H1 (cell line): ENCODE results near the gene PDK2. TPM values are rescaled to one million over a fixed set of nuclear protein-coding genes. Genes with fewer than 3 reads are reported as not detected.

ENCODE experiments used
- CTCF ChIA-PET: fragments of 300-600 bp; sonication (Branson Sonifier 250); formaldehyde crosslinking; loops from one replicate; lab custom pipeline; 2021; ENCODE audit not compliant: partially characterized antibody; lab: Charles Lee
- POLR2A ChIA-PET: fragments of 300-600 bp; sonication (Branson Sonifier 250); formaldehyde crosslinking; loops from one replicate; lab custom pipeline; 2021; ENCODE audit warnings: inconsistent platforms; ENCODE audit not compliant: partially characterized antibody; lab: Charles Lee
- DNase-seq, 2 experiments: peaks; one replicate each; pipeline versions ENCODE4 v3.0.0 to v3.0.0-alpha.2; 2010 to 2022; ENCODE audit warnings: low spot score in 2 of 2, low read depth in 1 of 2, mixed read lengths in 1 of 2
- FAIRE-seq: peaks from 2 replicates; lab custom pipeline; 2011; peaks lifted over from hg19 to GRCh38; lab: Jason Lieb, UNC
- H2AFZ ChIP-seq: 2 replicates; pipeline ENCODE4 v1.8.1; 2012; ENCODE audit warnings: low read length, inconsistent platforms
- H2AK5ac ChIP-seq: 2 replicates; pipeline ENCODE4 v1.6.1; 2013; ENCODE audit warnings: low read depth, low read length
- H2BK120ac ChIP-seq: replicated peaks from 2 replicates; pipeline ENCODE3; 2013; ENCODE audit warnings: low read depth, low read length, inconsistent platforms
- H2BK12ac ChIP-seq: 2 replicates; pipeline ENCODE4 v1.6.1; 2013; ENCODE audit warnings: low read depth, low read length
- H2BK15ac ChIP-seq: 2 replicates; pipeline ENCODE4 v1.6.1; 2013; ENCODE audit warnings: low read length
- H2BK20ac ChIP-seq: 2 replicates; pipeline ENCODE4 v1.6.1; 2013; ENCODE audit warnings: low read length
- H2BK5ac ChIP-seq: 2 replicates; pipeline ENCODE4 v1.6.1; 2013; ENCODE audit warnings: low read depth, low read length
- H3K14ac ChIP-seq: 2 replicates; pipeline ENCODE4 v1.6.1; 2013; ENCODE audit warnings: inconsistent platforms; ENCODE audit not compliant: insufficient read length
- H3K18ac ChIP-seq: 2 replicates; pipeline ENCODE4 v1.6.1; 2013; ENCODE audit warnings: low read length; ENCODE audit errors: extremely low read depth
- H3K23ac ChIP-seq: 2 replicates; pipeline ENCODE4 v1.6.1; 2013; ENCODE audit warnings: inconsistent platforms; ENCODE audit not compliant: insufficient read length
- H3K23me2 ChIP-seq: 2 replicates; pipeline ENCODE4 v1.6.1; 2013; ENCODE audit warnings: low read depth, low read length
- H3K27ac ChIP-seq: 2 replicates; pipeline ENCODE4 v1.6.1; 2011; ENCODE audit warnings: low read depth, low read length, inconsistent platforms
- H3K27me3 ChIP-seq, 4 experiments: replicated peaks in 1 of 4; 1 replicate in 1 of 4; 2 replicates in 3 of 4; pipeline versions ENCODE4 v1.6.1 to v1.8.1; 2011 to 2013; ENCODE audit warnings: low read length in 3 of 4, mild to moderate bottlenecking in 3 of 4, inconsistent platforms in 2 of 4, mixed read lengths in 2 of 4, moderate library complexity in 1 of 4; ENCODE audit not compliant: control insufficient read depth in 3 of 4, insufficient read depth in 3 of 4; ENCODE audit errors: extremely low read depth in 1 of 4
- H3K36me3 ChIP-seq, 4 experiments: 2 replicates each; pipeline versions ENCODE4 v1.6.1 to v1.8.1; 2011 to 2013; ENCODE audit warnings: mild to moderate bottlenecking in 4 of 4, low read length in 3 of 4, moderate library complexity in 2 of 4, control low read depth in 1 of 4, inconsistent platforms in 1 of 4; ENCODE audit not compliant: insufficient read depth in 4 of 4, control insufficient read depth in 2 of 4
- H3K4ac ChIP-seq: replicated peaks from 2 replicates; pipeline ENCODE3; 2013; ENCODE audit warnings: low read length, low read depth, mixed read lengths, inconsistent platforms; ENCODE audit not compliant: insufficient read length
- H3K4me1 ChIP-seq, 4 experiments: replicated peaks in 1 of 4; 1 replicate in 1 of 4; 2 replicates in 3 of 4; pipeline versions ENCODE4 v1.6.1 to v1.8.1; 2011 to 2013; ENCODE audit warnings: low read length in 3 of 4, inconsistent platforms in 2 of 4, mixed read lengths in 1 of 4; ENCODE audit not compliant: insufficient read depth in 4 of 4, control insufficient read depth in 3 of 4
- H3K4me2 ChIP-seq, 2 experiments: 2 replicates each; pipeline versions ENCODE4 v1.6.1 to v1.8.1; 2011 to 2013; ENCODE audit warnings: low read depth in 2 of 2, low read length in 2 of 2, control low read depth in 1 of 2, inconsistent platforms in 1 of 2, mild to moderate bottlenecking in 1 of 2; ENCODE audit not compliant: insufficient read depth in 1 of 2
- H3K4me3 ChIP-seq, 4 experiments: fragments of 200-600, 300-600 bp in 1 of 4; sonication (generic), shearing (Covaris generic), sonication (Bioruptor Twin) in 1 of 4; 2 replicates each; pipeline versions ENCODE4 v1.5.1 to v1.8.1; 2011 to 2016; ENCODE audit warnings: low read length in 4 of 4, low read depth in 3 of 4, control low read depth in 2 of 4, inconsistent platforms in 2 of 4, mild to moderate bottlenecking in 2 of 4, mixed read lengths in 1 of 4, moderate library complexity in 1 of 4; ENCODE audit not compliant: insufficient read depth in 2 of 4; ENCODE audit errors: extremely low read depth in 1 of 4
- H3K56ac ChIP-seq: replicated peaks from 2 replicates; pipeline ENCODE3; 2013; ENCODE audit warnings: low read depth, mild to moderate bottlenecking, mixed read lengths, low read length, inconsistent platforms; ENCODE audit not compliant: insufficient read length
- H3K79me1 ChIP-seq: 2 replicates; pipeline ENCODE4 v1.6.1; 2013; ENCODE audit warnings: low read depth, low read length, control low read depth
- H3K79me2 ChIP-seq, 2 experiments: 2 replicates each; pipeline versions ENCODE4 v1.6.1 to v1.8.1; 2012 to 2013; ENCODE audit warnings: low read length in 2 of 2, mild to moderate bottlenecking in 2 of 2, inconsistent platforms in 1 of 2; ENCODE audit not compliant: insufficient read depth in 2 of 2, control insufficient read depth in 1 of 2
- H3K9ac ChIP-seq, 4 experiments: replicated peaks in 1 of 4; 1 replicate in 1 of 4; 2 replicates in 3 of 4; pipeline versions ENCODE4 v1.6.1 to v1.8.1; 2011 to 2013; ENCODE audit warnings: low read depth in 3 of 4, low read length in 3 of 4, control low read depth in 2 of 4, mild to moderate bottlenecking in 2 of 4, moderate library complexity in 2 of 4, inconsistent platforms in 1 of 4; ENCODE audit errors: extremely low read depth in 1 of 4
- H3K9me3 ChIP-seq, 2 experiments: 2 replicates each; pipeline versions ENCODE4 v1.6.1 to v1.8.1; 2012 to 2013; ENCODE audit warnings: mild to moderate bottlenecking in 2 of 2, moderate library complexity in 2 of 2, control low read depth in 1 of 2, inconsistent platforms in 1 of 2, low read depth in 1 of 2, low read length in 1 of 2, mixed read lengths in 1 of 2; ENCODE audit not compliant: insufficient read depth in 2 of 2
- H4K20me1 ChIP-seq, 2 experiments: replicated peaks in 1 of 2; 2 replicates each; pipeline versions ENCODE3 to v1.8.1; 2011 to 2013; ENCODE audit warnings: inconsistent platforms in 2 of 2, low read length in 2 of 2, mild to moderate bottlenecking in 1 of 2; ENCODE audit not compliant: insufficient read depth in 2 of 2, control insufficient read depth in 1 of 2
- H4K5ac ChIP-seq: 2 replicates; pipeline ENCODE4 v1.6.1; 2013; ENCODE audit warnings: low read length, low read depth, mixed read lengths, inconsistent platforms; ENCODE audit not compliant: insufficient read length
- H4K8ac ChIP-seq: 2 replicates; pipeline ENCODE4 v1.8.0; 2013; ENCODE audit warnings: mild to moderate bottlenecking, moderate library complexity, low read length, inconsistent platforms; ENCODE audit not compliant: insufficient read depth; ENCODE audit errors: extremely low read depth
- H4K91ac ChIP-seq: replicated peaks from 2 replicates; pipeline ENCODE3; 2013; ENCODE audit warnings: low read length, mixed read lengths, inconsistent platforms; ENCODE audit not compliant: insufficient read length
- CEBPB ChIP-seq: IDR thresholded peaks from 2 replicates; pipeline ENCODE4 v1.6.1; 2012; ENCODE audit warnings: low read depth, low read length
- CTCF ChIP-seq, 3 experiments: IDR thresholded peaks; 1 replicate in 2 of 3; 2 replicates in 1 of 3; pipeline versions ENCODE4 v1.5.1 to v1.6.1; 2011; ENCODE audit warnings: low read length in 3 of 3, mild to moderate bottlenecking in 3 of 3, inconsistent platforms in 2 of 3, low read depth in 1 of 3, moderate library complexity in 1 of 3; ENCODE audit not compliant: insufficient read depth in 1 of 3; ENCODE audit errors: control extremely low read depth in 1 of 3
- FOSL1 ChIP-seq: IDR thresholded peaks from 2 replicates; pipeline ENCODE4 v1.6.1; 2011; ENCODE audit warnings: mild to moderate bottlenecking, low read depth, low read length, moderate library complexity; ENCODE audit not compliant: insufficient read depth
- SIRT6 ChIP-seq: IDR thresholded peaks from one replicate; pipeline ENCODE4 v1.7.1; 2012; ENCODE audit warnings: low read length, inconsistent platforms
- WGBS, 2 experiments: shearing (Covaris generic) in 1 of 2; methylation state at CpG; one replicate each; pipeline versions ENCODE4 v1.1.6 to v1.1.7; 2013 to 2015; ENCODE audit warnings: low lambda C conversion rate in 2 of 2, mixed read lengths in 2 of 2, inconsistent platforms in 1 of 2, low coverage in 1 of 2, missing lambda C conversion rate in 1 of 2; ENCODE audit not compliant: insufficient replicate concordance in 2 of 2, insufficient coverage in 1 of 2, insufficient read length in 1 of 2; ENCODE audit errors: extremely low coverage in 1 of 2, missing lambda C conversion rate in 1 of 2; 5-methylcytosine and 5-hydroxymethylcytosine counted together
- polyA plus RNA-seq, 7 experiments: library from polyadenylated mRNA; depleted of rRNA in 3 of 7; stranded (reverse) in 5 of 7; unstranded in 2 of 7; fragments of >200 nt in 5 of 7; fragments of 200-250 nt in 2 of 7; gene quantifications; 1 replicate in 5 of 7; 2 replicates in 1 of 7; 4 replicates in 1 of 7; pipeline versions ENCODE4 v1.2.1 to v1.2.3, GENCODE V29; 2011 to 2013; ENCODE audit warnings: missing spikeins in 2 of 7, mixed read lengths in 2 of 7
- total RNA-seq: library from RNA; stranded (reverse); fragmentation: NEBNext Ultra II Directional; extraction: Animal tissue kit (Norgen Biotek cat#: 25700); gene quantifications from 2 replicates; pipeline ENCODE4 v1.2.1, GENCODE V29; 2021

Gene PDK2
- total and polyA plus RNA-seq, 2 of the 8 experiments (the other 6 are each of a cell fraction or from before 2014, with no cell fraction given), result 18.3 to 121 TPM

- Histone ChIP-seq H2BK120ac (no peak overlapping the region), H3K4ac (no peak overlapping the region), H3K14ac (no peak overlapping the region), H3K79me1 (peaks cover 2% of the 10 kb centered on the region; the same call in 1 of the 2 replicates), H4K8ac (peak overlapping the region; percentile 8; the same call in 1 of the 2 replicates), H3K79me2 (no peaks in the 10 kb centered on the region), H2AFZ (no peak overlapping the region), H3K27ac (no peak overlapping the region), H3K27me3 (peaks cover 0 to 13% (median 11%) of the 10 kb centered on the region in 4 experiments; a peak in 5 of 7 replicates), H2BK15ac (no peak overlapping the region), H4K91ac (no peak overlapping the region), H3K18ac (no peak overlapping the region), H2BK12ac (no peak overlapping the region), H3K36me3 (no peaks in the 10 kb centered on the region), H2AK5ac (no peak overlapping the region), H3K9me3 (no peaks in the 10 kb centered on the region), H3K4me2 (no peak overlapping the region), H2BK5ac (no peak overlapping the region), H4K20me1 (peaks cover 0 to 2% of the 10 kb centered on the region in 2 experiments), H3K9ac (no peak overlapping the region), H4K5ac (no peak overlapping the region), H3K23me2 (peaks cover 8% of the 10 kb centered on the region; the same call in 1 of the 2 replicates), H3K4me3 (no peak overlapping the region), H3K56ac (no peak overlapping the region), H3K23ac (no peak overlapping the region), H2BK20ac (no peak overlapping the region), H3K4me1 (peaks cover 0 to 14% (median 7%) of the 10 kb centered on the region in 4 experiments; a peak in 5 of 7 replicates)
- DNase-seq (no peak), FAIRE-seq (no peak)
- ChIA-PET CTCF (interaction anchor here (0.8 to 14.6 kb wide), 16 partner anchors 13 to 162 kb away, joined by 3 to 169 read pairs (median 4); partner anchors contain the start of gene PDK2), POLR2A (interaction anchor here (0.6 to 1.4 kb wide), 4 partner anchors 9 to 15 kb away, joined by 3 to 5 read pairs (median 4); no protein-coding TSS in a partner anchor)
- WGBS, 2 experiments, result 87% methylated on average over 9 of the region's 9 CpGs; no CpG with 5 or more reads in 1 of the 2 experiments
- TF ChIP-seq SIRT6 (no peak), CEBPB (no peak), CTCF (IDR thresholded peaks at IDR 0.05; ENCODE audit: control extremely low read depth in 1 of 3, insufficient read depth in 1 of 3, low read depth in 1 of 3, low read length in 3 of 3) (no peak), FOSL1 (no peak)
Observed at GRCh38 chr17:50060951-50061712, 34.0 kb upstream of the PDK2 start.
